ENCODE results near the gene CHAC1. TPM values are rescaled to one million over a fixed set of nuclear protein-coding genes. Genes with fewer than 3 reads are reported as not detected.
"Not testable (repeated sequence)": the region's sequence is repeated elsewhere in the genome, so short reads cannot be mapped to it uniquely, and the experiment has no call there.

CHAC1 gene
- total RNA-seq, 2 experiments from 2014 or later, result 40.4 to 55.6 TPM

DNA sequence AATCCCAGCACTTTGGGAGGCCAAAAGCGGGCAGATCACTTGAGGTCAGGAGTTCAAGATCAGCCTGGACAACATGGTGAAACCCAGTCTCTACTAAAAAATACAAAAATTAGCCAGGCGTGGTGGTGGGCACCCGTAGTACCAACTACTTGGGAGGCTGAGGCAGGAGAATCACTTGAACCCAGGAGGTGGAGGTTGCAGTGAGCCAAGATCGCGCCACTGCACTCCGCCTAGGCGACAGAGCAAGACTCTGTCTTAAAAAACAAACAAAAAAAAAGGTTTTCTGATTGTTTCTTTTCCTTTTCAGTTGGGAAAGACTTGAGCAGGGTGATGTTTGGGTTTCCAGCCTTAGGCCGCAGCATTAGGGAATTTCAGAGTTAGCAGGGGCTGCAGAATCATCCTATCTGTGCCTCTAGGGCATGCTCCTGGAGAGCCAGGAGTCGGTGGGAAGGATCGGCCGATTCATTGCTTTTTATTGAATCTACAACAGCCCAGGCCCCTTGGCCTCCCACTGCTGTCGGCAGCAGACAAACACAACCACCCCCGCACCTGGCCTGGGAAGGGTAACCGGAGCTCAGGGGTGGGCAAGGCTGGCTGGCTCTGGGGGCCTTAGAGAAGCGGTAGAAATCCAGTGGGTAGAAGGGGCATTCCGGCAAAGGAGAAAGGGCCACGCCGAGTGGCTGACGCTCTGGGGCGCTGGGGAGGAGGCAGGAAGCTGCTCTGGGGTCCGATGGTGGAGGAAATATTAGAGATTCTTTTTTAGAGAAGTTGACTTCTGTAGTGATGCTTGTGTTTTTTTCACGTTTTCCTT lies 6.3 kb downstream of the CHAC1 start:
- no peaks in the 10 kb centered on the region for H4K20me1 ChIP-seq (ENCODE audit: insufficient read depth, low read length)
- H3K4me3 ChIP-seq (ENCODE audit: low read depth, low read length, poor library complexity, severe bottlenecking), result no peak overlapping the region
- H3K4me2 ChIP-seq (ENCODE audit: low read length), result no peak overlapping the region
- H3K79me2 ChIP-seq (ENCODE audit: insufficient read depth, low read depth, low read length), result no peaks in the 10 kb centered on the region
- H3K36me3 ChIP-seq (ENCODE audit: insufficient read depth, low read length), result peaks cover 20% of the 10 kb centered on the region
- H2AFZ ChIP-seq (ENCODE audit: low read length), result no peak overlapping the region
- TF ChIP-seq, protein P1, sequence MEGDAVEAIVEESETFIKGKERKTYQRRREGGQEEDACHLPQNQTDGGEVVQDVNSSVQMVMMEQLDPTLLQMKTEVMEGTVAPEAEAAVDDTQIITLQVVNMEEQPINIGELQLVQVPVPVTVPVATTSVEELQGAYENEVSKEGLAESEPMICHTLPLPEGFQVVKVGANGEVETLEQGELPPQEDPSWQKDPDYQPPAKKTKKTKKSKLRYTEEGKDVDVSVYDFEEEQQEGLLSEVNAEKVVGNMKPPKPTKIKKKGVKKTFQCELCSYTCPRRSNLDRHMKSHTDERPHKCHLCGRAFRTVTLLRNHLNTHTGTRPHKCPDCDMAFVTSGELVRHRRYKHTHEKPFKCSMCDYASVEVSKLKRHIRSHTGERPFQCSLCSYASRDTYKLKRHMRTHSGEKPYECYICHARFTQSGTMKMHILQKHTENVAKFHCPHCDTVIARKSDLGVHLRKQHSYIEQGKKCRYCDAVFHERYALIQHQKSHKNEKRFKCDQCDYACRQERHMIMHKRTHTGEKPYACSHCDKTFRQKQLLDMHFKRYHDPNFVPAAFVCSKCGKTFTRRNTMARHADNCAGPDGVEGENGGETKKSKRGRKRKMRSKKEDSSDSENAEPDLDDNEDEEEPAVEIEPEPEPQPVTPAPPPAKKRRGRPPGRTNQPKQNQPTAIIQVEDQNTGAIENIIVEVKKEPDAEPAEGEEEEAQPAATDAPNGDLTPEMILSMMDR (conservative IDR thresholded peaks at IDR 0.05; ENCODE audit: low read length), result no peak
- no peak for TF ChIP-seq EZH2phosphoT487 (IDR thresholded peaks at IDR 0.05; ENCODE audit: borderline replicate concordance, low read depth, low read length)
- no peak for DNase-seq (ENCODE audit: low spot score)
- no peak overlapping the region for H3K27ac ChIP-seq (ENCODE audit: low read depth, low read length, poor library complexity, severe bottlenecking)
- intact Hi-C loops (cut with micrococcal nuclease; ENCODE audit: unreplicated experiment), result no loop called here
- H3K9me2 ChIP-seq (ENCODE audit: insufficient read depth, low read length), result no peaks in the 10 kb centered on the region
- no peaks in the 10 kb centered on the region for H3K9me3 ChIP-seq (ENCODE audit: low read length)
- ChIA-PET POLR2A (no interaction called here), CTCF (ENCODE audit: unreplicated experiment) (no interaction called here)
- H3K4me1 ChIP-seq (ENCODE audit: insufficient read depth, low read length, poor library complexity, severe bottlenecking), result peaks cover 10% of the 10 kb centered on the region
- no TSS peak for BruUV-seq (replicated peaks)

GRCh38 chr15:40960151-40960885 lies 7.0 kb downstream of the CHAC1 start:
- intact Hi-C loops (cut with micrococcal nuclease; ENCODE audit: unreplicated experiment), result no loop called here
- no peaks in the 10 kb centered on the region for H3K9me3 ChIP-seq (ENCODE audit: low read length)
- no peak for DNase-seq (ENCODE audit: low spot score)
- no peaks in the 10 kb centered on the region for H3K9me2 ChIP-seq (ENCODE audit: insufficient read depth, low read length)
- H4K20me1 ChIP-seq (ENCODE audit: insufficient read depth, low read length), result no peaks in the 10 kb centered on the region
- peaks cover 3% of the 10 kb centered on the region for H3K4me1 ChIP-seq (ENCODE audit: insufficient read depth, low read length, poor library complexity, severe bottlenecking)
- H3K79me2 ChIP-seq (ENCODE audit: insufficient read depth, low read depth, low read length), result no peaks in the 10 kb centered on the region
- BruUV-seq (replicated peaks), result no TSS peak
- H3K4me3 ChIP-seq (ENCODE audit: low read depth, low read length, poor library complexity, severe bottlenecking), result no peak overlapping the region
- H3K36me3 ChIP-seq (ENCODE audit: insufficient read depth, low read length), result peaks cover 15% of the 10 kb centered on the region
- ChIA-PET POLR2A (no interaction called here), CTCF (ENCODE audit: unreplicated experiment) (no interaction called here)
- no peak overlapping the region for H3K4me2 ChIP-seq (ENCODE audit: low read length)
- no peak overlapping the region for H3K27ac ChIP-seq (ENCODE audit: low read depth, low read length, poor library complexity, severe bottlenecking)
- no peak overlapping the region for H2AFZ ChIP-seq (ENCODE audit: low read length)
- no peak for TF ChIP-seq EZH2phosphoT487 (IDR thresholded peaks at IDR 0.05; ENCODE audit: borderline replicate concordance, low read depth, low read length)
- TF ChIP-seq, protein P1 (conservative IDR thresholded peaks at IDR 0.05; ENCODE audit: low read length), result no peak

DNA sequence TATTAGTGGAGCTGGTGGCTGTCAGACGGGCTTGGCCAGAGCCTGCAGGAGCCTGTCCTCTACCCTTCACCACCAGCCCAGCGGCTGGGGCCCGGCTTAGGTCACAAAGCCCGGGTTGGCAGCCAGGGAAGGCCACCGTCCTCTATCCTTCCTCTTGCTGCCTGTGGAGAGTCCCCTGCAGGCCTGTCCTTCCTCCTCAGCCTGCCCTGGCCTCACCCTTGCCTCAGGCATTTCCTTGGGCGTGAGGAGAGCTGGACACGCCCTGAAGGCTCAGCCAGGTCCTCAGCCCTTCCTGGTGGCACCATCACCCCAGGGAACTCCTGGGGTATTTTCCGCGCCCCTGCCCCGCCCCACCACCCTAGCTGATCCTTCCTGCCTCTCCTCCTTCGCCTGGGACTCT lies 7.7 kb downstream of the CHAC1 start:
- ChIA-PET POLR2A (no interaction called here), CTCF (ENCODE audit: unreplicated experiment) (no interaction called here)
- no peaks in the 10 kb centered on the region for H4K20me1 ChIP-seq (ENCODE audit: insufficient read depth, low read length)
- no TSS peak for BruUV-seq (replicated peaks)
- intact Hi-C loops (cut with micrococcal nuclease; ENCODE audit: unreplicated experiment), result no loop called here
- H3K9me3 ChIP-seq (ENCODE audit: low read length), result no peaks in the 10 kb centered on the region
- H3K79me2 ChIP-seq (ENCODE audit: insufficient read depth, low read depth, low read length), result no peaks in the 10 kb centered on the region
- no peak overlapping the region for H3K27ac ChIP-seq (ENCODE audit: low read depth, low read length, poor library complexity, severe bottlenecking)
- H2AFZ ChIP-seq (ENCODE audit: low read length), result no peak overlapping the region
- no peak overlapping the region for H3K4me3 ChIP-seq (ENCODE audit: low read depth, low read length, poor library complexity, severe bottlenecking)
- no peak overlapping the region for H3K4me2 ChIP-seq (ENCODE audit: low read length)
- no peaks in the 10 kb centered on the region for H3K9me2 ChIP-seq (ENCODE audit: insufficient read depth, low read length)
- TF ChIP-seq, protein P1 (conservative IDR thresholded peaks at IDR 0.05; ENCODE audit: low read length), result no peak
- no peak for TF ChIP-seq EZH2phosphoT487 (IDR thresholded peaks at IDR 0.05; ENCODE audit: borderline replicate concordance, low read depth, low read length)
- no peaks in the 10 kb centered on the region for H3K4me1 ChIP-seq (ENCODE audit: insufficient read depth, low read length, poor library complexity, severe bottlenecking)
- H3K36me3 ChIP-seq (ENCODE audit: insufficient read depth, low read length), result peaks cover 9% of the 10 kb centered on the region
- DNase-seq (ENCODE audit: low spot score), result no peak

GRCh38 chr15:40961740-40962139 lies 8.5 kb downstream of the CHAC1 start:
- H3K27ac ChIP-seq (ENCODE audit: low read depth, low read length, poor library complexity, severe bottlenecking); BruUV-seq (replicated peaks): not testable (repeated sequence)

More at GRCh38 chr15:40961740-40962139, 8.5 kb downstream of the CHAC1 start:
- intact Hi-C loops (cut with micrococcal nuclease; ENCODE audit: unreplicated experiment); DNase-seq (ENCODE audit: low spot score); H3K4me3 ChIP-seq (ENCODE audit: low read depth, low read length, poor library complexity, severe bottlenecking); H4K20me1 ChIP-seq (ENCODE audit: insufficient read depth, low read length); H3K79me2 ChIP-seq (ENCODE audit: insufficient read depth, low read depth, low read length); H2AFZ ChIP-seq (ENCODE audit: low read length); H3K4me2 ChIP-seq (ENCODE audit: low read length); H3K4me1 ChIP-seq (ENCODE audit: insufficient read depth, low read length, poor library complexity, severe bottlenecking); H3K9me3 ChIP-seq (ENCODE audit: low read length); H3K9me2 ChIP-seq (ENCODE audit: insufficient read depth, low read length); H3K36me3 ChIP-seq (ENCODE audit: insufficient read depth, low read length): not testable (repeated sequence)
- CTCF ChIA-PET (ENCODE audit: unreplicated experiment), result interaction anchor here (0.6 to 1.1 kb wide), 2 partner anchors 9 to 64 kb away, joined by 3 read pairs; no protein-coding TSS in a partner anchor
- POLR2A ChIA-PET, result interaction anchor here (4.1 kb wide), 1 partner anchor 8 kb away, joined by 25 read pairs; the partner anchor contains the start of gene CHAC1

Measured in OCI-LY7 (cell line).